Stimulated activated CD4-positive, alpha-beta T cell treated with anti-CD3 and anti-CD28 coated beads, TNF-alpha, amount 100 ng/mL, for 48 hours (primary cell): ENCODE data around the gene MCAT.
"Not testable (repeated sequence)": the region's sequence is repeated elsewhere in the genome, so short reads cannot be mapped to it uniquely, and the experiment has no call there.

ENCODE experiments used
- DNase-seq, 3 donors: peaks; one replicate each; pipeline ENCODE4 v3.0.0-alpha.2; 2020; ENCODE audit warnings: low read depth in 3 of 3

MCAT gene

DNA sequence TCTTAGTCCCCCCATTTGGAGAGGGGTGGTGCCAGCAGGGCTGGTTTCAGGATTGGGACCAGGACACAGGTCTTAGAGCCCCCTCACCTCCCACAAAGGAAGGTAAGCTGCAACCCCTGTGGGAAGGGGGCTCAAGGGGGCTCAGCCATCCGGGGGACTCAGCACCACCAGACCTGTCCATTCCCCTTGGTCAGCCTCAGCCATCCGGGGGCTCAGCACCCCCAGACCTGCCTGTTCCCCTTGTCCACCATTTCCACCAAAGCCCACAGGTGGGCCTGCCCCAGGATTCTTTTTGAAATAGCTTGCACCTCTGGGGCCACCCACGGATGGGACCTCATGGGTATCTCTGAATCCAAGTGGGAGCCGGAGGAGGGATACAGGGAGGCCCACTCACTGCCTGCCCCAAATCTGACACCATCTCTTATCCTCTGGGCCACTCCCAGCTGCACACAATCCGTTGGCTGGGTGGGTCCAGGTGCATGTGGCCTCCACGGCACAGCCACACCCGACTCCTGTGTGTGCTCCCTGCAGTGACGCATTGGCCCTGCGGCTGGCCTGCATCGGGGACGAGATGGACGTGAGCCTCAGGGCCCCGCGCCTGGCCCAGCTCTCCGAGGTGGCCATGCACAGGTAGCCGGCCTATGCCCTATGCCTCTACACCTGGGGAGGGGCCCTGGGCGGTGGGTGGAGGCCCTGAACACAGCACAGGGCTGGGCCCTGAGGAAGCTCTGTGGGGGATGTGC is 15.9 kb downstream of the MCAT start:
- DNase-seq = no peak

DNA sequence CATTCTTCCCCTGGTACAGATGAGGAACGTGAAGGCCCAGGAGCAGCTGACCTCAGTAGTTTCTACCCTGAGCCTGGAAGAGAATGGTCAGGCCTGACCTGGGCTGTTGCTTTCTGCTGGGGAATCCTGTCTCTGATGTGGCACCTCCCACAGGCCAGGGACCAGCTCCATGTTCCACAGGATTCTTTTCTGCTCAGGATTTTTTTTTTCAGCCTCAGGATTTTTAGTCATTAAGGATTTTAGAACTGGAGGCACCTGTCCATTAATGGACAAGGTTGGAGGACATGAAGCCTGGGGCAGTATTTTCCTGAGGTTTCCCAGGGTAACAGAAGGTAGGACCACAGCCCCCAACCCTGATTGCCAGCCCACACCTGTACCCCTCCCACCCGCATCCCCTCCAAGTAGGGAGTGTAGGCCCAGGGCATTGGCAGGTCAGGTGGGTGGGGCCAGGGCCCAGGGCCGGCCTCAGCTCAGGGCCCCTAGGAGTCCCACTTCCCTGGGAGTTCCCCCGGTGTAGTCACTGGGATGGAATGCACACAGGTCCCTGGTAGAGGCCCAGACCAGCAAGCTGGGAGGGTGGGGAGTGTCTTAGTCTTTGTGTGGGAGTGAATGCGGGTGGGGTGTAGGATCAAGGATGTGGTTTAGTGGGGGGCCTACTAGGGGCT is 16.6 kb downstream of the MCAT start:
- no peak for DNase-seq

DNA sequence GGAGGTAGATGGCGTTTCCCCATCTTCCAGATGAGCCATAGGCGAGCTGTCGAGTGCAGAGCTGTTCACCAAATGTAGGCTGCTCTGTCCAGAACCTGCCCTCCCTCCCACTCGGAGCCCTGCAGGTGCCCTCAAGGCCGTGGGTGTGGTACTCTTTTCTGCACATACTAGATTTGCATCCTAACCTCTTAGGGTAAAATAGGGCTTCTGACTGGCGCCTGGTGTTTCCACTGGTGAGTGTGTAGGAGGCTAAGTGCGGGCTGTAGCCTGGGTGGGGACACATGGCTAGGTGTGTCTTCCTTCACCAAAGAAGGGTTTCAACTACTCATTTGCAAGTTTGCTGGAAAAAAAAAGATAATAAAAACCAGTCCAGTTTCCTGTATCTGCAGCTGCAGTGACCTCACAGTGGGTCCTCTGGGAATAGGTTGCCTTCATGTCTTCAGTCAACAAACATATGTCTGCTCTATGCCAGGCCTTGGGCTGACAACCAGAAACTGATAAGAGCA is 24.2 kb downstream of the MCAT start:
- DNase-seq = no peak

DNA sequence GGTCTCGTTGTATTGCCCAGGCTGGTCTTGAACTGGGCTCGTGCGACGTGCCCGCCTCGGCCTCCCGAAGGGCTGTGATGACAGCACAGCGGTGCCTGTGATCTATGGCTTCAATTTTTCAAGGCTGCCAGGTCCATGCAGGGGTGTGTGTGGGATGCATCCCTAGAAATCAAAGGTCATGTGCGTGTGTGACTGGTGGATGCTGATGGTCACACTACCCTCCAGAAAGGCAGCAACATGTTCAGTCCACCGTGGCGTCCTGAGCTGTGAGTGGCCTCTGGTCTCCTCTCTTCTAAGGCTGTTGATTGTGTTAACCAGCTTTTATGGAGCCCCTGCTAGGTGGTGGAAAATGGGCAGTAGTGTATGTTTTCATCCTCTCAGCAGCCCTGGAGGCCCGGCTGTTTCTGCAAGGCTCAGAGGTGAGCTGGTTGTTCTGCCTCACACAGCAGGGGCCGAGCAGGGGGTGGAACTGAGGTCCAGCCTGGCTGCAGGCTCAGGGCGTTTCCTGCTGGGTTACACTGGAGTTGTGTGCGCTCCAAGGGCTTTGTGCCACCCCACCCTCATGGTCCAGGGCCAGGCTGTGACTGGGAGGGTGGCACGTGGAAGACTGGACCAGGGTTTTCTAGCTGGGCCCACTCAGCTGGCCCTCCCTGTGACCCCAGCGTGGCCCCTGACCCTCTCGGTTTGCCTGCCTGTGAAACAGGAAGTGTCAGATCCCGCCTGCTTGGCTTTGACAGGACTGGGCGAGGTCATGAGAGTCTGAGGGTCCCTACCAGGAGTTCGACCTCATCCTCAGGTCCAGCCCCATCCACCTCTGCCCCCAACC is 25.0 kb downstream of the MCAT start:
- DNase-seq = no peak

DNA sequence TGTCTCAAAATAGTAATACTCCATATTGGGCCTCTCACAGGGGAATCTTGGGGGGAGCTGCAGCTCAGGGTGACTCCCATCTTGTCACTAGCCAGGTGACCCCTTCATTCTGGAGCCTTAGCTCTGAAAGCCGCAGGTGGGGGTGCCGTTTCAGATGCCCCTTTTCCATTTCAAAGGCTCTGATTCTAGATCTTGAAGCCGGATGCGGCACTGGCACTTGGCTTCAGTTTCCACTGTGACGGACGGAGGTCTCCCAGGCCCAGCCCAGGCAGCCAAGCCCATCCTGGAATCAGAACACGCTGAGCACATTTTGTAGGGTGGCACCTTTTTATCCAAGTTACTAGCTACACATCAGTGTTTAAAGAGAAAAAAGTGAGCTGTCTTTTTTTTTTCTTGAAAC is 26.3 kb downstream of the MCAT start:
- no peak for DNase-seq

DNA sequence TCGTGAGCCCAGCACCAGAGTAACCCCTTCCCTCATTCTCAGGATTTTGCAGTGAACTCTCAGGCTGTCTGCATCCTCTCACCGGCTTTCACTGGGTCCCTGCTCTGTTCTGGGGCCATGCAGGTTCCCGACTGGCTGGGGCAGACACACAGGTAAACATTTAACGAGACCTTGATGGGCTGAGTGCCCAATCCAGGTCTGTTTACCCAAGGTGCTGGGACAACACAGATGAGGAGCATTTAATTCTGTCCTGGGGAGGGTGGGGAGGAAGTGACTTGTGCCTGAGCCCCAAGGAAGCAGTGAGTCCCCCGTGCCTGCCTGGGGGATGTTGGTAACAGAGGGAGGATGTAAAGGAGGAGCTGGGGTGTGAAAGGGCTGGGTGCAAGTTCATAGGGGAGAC is 28.2 kb downstream of the MCAT start:
- no peak for DNase-seq

DNA sequence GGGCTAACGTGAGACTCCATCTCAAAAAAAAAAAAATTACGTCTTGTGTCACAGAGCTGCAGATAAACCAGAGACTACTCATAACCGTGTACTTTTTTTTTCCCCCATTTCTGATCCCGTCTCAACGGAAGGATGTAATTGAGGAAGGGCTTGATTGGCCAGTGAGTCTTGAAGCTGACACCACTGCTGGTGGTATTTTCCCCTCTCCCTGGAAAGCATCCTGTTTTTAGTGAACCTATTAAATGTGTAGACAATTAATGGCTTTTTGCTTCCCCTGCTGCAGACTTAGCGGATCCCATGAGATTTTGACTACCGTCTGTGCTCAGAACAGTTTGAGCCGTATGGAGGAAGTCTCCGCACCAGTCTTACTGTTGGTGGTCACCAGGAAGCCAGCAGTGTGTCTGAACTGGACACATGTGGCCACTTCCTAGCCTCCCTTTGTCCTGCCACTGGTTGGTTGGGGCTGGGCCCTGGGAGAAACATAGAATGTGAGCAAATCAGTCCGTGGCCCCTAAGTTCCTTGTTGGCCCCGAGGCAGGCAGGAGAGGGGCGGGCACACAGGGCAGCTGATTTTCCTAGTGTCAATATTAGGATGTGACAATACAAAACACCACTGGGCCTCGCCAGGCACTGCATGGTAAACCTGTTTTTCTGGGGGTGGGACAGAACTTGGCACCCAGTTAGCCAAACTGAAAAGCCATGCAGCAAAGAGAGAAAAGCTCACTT is 29.5 kb downstream of the MCAT start:
- no peak for DNase-seq

DNA sequence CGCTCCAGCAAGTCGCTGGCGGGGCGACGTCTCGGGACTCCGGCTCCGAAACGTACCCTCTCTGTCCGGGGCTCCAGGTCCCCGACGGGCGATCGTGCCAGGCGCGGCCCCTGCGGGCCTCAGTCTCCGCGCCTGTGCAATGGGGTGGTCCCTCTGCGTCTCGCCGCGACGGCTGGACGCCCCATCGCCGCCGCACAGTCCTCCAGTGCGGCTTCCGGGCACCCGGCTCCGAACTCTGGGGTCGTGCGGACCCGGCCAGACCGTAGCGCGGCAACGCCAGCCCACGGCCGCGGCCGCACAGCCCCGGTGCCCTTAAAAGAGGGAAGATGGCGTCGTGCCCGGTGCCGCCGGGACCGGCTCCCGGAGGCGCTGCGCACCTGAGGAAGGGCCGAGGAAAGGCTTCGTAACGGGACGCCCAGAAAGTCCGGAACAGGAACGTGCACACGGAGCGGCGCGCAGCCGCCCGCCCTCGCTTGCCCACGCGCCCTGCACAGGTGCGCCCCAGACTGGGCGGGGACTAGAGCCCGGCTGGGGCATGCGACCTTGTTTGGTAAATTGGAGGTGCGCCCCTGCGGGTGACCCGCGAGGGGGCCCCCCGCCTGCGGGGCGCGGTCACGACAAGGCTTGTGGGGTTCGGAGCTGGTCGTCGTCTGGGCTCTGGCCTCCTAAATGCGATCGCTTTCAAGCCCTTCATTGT is 32.1 kb downstream of the MCAT start:
- DNase-seq = no peak

DNA sequence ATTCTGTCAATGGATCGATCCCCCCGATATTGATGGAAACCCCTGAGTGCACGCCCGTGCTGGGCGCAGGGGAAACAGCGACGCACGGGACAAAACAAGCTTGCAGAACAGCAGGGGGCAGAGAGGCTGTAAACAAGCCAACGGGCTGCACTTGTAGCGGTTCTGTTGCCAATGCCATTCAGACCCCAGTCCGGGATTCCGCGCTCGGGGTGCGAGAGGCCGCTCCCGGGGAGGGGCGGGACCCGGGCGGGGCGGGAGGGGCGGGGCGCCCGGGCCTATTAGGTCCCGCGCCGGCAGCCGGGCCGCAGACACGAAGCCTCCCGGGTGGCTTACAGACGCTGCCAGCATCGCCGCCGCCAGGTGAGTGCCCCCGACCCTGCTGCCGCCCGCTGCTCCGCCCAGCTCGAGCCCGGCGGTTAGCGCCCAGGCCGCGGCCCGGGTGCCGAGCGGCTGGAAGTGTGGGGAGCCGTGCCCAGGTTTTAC is 32.7 kb downstream of the MCAT start, which contains the start of gene BIK:
TSS of gene BIK (plus strand) at position 307 of the 483 bp plus-strand sequence. CDS start 13,273 bp downstream, outside the sequence.
- no peak for DNase-seq

DNA sequence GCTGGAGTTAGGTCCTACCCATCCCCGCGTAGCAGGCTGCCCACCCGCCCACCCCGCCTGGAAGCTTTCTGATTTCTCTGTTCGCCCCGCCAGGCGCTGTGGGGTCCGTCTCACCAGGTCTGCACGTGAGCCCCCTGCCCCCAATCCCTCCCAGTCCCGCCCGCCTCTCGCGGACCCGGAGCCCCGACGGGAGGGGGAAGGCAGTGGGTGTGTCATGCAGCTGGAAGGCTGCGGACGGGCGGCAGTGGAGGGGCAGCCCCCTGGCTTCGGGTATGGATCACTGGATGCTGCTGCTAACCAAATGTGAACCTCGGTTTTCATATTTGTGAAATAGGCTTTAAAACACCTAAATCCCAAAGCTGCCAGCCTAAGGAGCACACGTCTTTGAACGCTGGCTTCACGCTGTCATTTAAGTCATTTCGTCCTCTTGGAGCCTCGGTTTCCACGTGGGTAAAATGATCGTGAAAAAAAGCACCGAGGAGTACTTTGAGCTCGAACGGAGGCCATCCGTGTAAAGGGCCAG is 33.2 kb downstream of the MCAT start:
- DNase-seq = no peak

DNA sequence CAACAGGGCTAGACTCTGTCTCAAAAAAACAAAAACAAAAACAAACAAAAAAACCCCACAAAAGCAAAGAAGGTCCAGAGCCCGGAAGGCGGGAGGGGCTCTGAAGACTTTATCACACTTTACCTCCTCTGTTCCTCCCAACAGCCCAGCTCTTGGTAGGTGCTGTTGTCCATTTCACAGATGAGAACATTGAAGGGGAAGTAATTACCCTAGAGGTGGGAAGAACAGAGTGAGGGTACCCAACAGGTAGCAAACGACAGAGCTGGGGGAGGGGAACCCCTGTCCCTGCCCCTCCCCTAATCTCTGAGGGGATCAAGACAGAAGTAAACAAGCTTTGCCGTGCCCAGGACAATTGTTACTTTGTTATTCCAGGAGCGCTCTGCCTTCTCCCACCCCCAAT is 33.7 kb downstream of the MCAT start:
- DNase-seq = no peak

DNA sequence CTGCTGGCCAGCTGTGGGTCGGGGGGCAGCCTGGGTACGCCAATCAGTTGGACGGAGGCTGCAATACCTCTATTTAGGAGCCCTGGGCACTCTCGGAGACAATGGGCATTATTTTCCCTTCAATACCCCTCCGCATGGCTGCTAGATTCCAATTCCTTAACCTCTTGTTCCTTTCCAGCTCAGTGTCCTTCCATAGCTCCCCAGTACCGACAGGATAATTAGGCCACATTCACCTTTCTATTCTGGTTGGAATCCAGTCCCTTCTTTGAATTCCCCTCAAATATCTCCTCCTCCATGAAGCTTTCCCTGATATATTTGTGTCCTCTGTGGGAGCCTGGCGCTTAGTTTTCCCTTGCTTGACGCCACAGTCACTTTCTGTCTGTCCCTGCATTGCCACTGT is 36.9 kb downstream of the MCAT start:
- DNase-seq = no peak

DNA sequence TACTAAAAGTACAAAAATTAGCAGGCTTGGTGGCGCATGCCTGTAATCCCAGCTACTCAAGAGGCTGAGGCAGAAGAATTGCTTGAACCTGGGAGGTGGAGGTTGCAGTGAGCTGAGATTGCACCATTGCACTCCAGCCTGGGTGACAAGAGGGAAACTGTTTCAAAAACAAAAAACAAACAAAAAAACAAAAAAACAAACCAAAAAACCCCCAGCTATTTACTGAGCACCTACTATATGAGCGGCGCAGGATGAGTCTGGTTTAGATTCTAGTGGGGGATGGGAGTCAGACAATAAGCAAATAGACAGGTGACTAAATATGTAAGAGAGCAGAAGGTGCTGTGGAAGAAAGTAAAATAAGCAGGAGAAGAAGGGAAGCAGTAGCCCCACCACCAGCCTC is 38.2 kb downstream of the MCAT start:
- DNase-seq = not testable (repeated sequence)

DNA sequence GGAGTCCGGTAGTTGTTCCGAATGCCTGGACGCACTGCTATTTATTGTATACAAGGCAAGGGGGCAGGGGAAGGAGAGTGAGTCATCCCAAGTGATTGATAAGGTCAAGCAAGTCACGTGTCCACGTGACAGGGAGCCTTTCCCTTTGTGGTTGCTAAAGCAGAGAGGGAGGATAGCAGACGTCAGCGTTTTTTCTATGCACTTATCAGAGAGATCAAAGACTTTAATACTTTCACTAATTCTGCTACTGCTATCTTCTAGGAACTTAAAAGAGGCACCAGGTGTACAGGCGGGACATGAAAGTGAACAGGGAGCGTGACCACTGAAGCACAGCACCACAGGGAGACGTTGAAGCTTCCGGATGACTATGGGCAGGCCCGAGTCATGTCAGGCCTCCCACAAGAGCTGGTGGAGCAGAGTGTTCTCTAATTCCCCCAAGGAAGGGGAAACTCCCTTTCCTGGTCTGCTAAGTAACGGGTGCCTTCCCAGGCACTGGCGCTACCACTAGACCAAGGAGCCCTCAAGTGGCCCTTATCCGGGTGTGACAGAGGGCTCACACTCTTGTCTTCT is 39.1 kb downstream of the MCAT start:
- not testable (repeated sequence) for DNase-seq

DNA sequence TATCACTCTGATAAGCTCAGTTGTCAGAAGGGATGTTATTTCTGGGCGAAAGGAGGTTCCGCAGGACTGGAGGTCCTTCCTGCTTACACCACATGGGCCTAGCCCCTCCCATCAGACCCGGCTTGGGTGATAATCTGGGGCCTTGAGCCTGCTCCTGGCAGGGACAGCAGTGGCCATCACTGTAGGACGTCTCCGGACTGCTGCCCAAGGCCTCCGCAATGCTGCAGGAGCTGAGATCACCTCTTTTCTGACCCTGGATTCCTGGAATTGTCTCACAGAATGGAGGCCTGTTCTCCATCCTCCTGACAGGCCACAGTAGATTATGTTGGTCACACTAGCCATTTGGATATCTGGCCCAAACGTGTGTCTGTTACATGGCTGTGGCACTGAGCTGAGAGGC is 41.9 kb downstream of the MCAT start:
- DNase-seq = no peak

DNA sequence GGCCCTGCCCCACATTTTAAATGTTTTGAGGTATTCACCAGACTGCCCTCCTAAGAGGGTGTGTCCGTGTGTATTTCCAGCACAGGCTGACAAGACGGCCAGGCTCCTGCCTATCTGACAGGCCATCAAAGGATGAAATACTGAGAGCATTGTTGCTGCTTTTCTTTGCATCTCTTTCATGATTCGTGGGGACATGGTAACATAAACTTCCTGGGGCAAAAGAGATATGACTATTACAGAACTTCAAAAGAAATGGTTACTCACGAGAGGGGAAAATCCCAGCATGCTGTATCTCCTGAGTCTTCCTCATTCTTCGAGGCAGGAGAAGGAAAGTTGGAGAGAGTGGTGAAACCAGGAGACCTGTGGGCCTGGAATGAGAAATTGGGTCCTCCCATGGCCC is 43.0 kb downstream of the MCAT start:
- no peak for DNase-seq

DNA sequence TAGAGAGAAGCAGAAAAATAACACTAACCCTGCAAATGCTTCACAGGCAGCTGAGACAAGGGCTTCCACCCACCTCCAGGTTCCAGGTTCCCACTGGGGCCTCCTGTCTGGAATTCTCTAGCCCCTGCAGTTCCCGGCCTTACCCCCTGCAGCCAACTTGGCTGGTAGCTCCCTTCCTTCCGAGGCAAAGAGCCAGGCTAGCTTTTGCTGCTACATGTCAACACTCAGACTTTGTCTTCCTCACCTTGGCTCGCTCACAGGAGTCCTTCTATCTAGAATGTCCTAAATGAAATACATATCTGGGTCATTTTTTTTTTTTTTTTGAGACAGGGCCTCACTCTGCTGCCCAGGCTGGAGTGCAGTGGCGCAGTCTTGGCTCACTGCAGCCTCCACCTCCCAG is 44.1 kb downstream of the MCAT start:
- DNase-seq = no peak

DNA sequence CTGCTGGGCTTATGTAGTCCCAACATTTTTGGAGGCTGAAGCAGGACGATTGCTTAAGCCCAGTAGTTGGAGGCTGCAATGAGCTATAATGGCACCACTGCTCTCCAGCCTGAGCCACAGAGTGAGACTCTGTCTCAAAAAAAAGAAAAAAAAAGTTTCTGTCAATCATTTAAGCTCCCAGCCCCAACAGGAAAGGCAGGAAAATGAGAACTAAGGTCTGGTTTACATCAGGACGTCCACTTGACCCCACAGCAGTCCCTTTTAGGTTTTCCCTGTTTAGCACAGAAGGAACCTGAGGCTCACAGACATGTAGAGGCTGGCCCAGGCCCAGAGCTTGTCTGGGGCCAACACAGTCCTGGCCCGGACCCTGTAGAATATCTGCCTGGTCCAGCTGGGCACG is 44.8 kb downstream of the MCAT start:
- no peak for DNase-seq

DNA sequence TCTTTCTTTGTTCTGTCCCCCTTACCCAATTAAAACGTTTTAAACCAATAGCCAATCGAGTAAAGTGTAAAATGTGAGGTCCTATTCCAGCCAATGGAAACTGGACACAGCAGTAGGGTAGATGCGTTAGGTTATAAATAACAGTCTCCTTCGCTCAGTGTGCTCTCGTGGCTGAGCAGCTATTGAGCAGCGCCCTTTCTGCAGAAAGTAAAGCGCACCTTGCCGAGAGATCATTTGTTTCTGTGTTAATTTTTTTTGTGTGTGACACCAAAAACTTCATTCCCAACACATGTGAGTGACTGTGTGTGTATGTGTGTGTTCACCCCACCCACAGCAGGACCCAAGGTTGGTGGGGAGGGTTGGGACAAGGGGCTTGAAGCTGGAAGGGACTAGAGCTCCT is 46.8 kb downstream of the MCAT start:
- no peak for DNase-seq

DNA sequence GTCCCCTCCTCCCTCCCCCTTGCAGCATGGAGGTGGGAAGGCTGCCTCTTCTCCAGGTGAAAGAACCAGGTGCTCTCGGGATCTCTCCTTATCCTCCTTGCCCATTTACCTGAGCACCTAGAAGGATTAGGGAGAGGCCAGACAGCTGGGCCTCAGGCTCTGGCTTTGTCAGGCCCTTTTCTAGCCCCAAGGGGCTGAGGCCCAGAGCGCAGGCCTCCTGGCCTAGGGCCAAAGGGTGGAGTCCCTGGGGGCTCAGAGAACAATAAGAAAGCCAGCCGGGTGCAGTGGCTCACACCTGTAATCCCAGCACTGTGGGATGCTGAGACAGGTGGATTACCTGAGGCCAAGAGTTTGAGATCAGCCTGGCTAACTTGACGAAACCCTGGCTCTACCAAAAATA is 48.6 kb downstream of the MCAT start:
- no peak for DNase-seq
